GM23338 (cell line): Measurements from ENCODE around the gene BID. TPM values are rescaled to one million over a fixed set of nuclear protein-coding genes. Genes with fewer than 3 reads are reported as not detected.

Experiments used
- ATAC-seq: fragments of 200-7000 bp; cut with Tn5 transposase; 3 replicates; pipeline ENCODE4 v1.9.1; 2020
- DNase-seq: peaks from one replicate; pipeline ENCODE4 v3.0.0-alpha.2; 2015; ENCODE audit warnings: low spot score
- H2AFZ ChIP-seq: fragments of 200-600 bp; sonication (generic); 2 replicates; pipeline ENCODE4 v1.8.0; 2016; ENCODE audit warnings: antibody characterized with exemption, mild to moderate bottlenecking, moderate library complexity
- H3F3A ChIP-seq: fragments of 200-600 bp; sonication (generic); replicated peaks from 2 replicates; pipeline ENCODE4 v1.8.0; 2017; ENCODE audit warnings: antibody characterized with exemption, mixed run types, low read depth
- H3K27ac ChIP-seq: fragments of 200-600 bp; sonication (generic); 2 replicates; pipeline ENCODE4 v1.6.1; 2016; ENCODE audit warnings: low read depth
- H3K27me3 ChIP-seq: fragments of 200-600 bp; sonication (generic); 2 replicates; pipeline ENCODE4 v1.8.0; 2016; ENCODE audit warnings: mild to moderate bottlenecking, mixed run types, moderate library complexity; ENCODE audit not compliant: insufficient read depth
- H3K36me3 ChIP-seq: fragments of 200-600 bp; sonication (generic); 2 replicates; pipeline ENCODE4 v1.8.0; 2016; ENCODE audit warnings: mild to moderate bottlenecking; ENCODE audit not compliant: insufficient read depth
- H3K4me1 ChIP-seq: fragments of 200-600 bp; sonication (generic); 2 replicates; pipeline ENCODE4 v1.8.0; 2016; ENCODE audit warnings: mild to moderate bottlenecking, moderate library complexity; ENCODE audit not compliant: insufficient read depth
- H3K4me2 ChIP-seq: fragments of 200-600 bp; sonication (generic); 2 replicates; pipeline ENCODE4 v1.7.1; 2017; ENCODE audit warnings: mixed run types
- H3K4me3 ChIP-seq: fragments of 200-600 bp; sonication (generic); 2 replicates; pipeline ENCODE4 v1.6.1; 2016; ENCODE audit warnings: mixed run types
- H3K79me2 ChIP-seq: fragments of 200-600 bp; sonication (generic); replicated peaks from 2 replicates; pipeline ENCODE4 v1.8.0; 2017; ENCODE audit warnings: mild to moderate bottlenecking; ENCODE audit not compliant: insufficient read depth
- H3K9me2 ChIP-seq: fragments of 200-600 bp; sonication (generic); 2 replicates; pipeline ENCODE4 v1.8.0; 2017; ENCODE audit not compliant: insufficient read depth
- H4K20me1 ChIP-seq: fragments of 200-600 bp; sonication (generic); replicated peaks from 2 replicates; pipeline ENCODE4 v1.8.0; 2017; ENCODE audit warnings: mild to moderate bottlenecking; ENCODE audit not compliant: insufficient read depth
- H3K27ac Mint-ChIP-seq: 2 replicates; pipeline ENCODE4 v1.8.0; 2020; ENCODE audit warnings: inconsistent platforms, mild to moderate bottlenecking, moderate library complexity, mixed read lengths
- H3K27me3 Mint-ChIP-seq: 3 replicates; pipeline ENCODE4 v1.8.0; 2022; ENCODE audit warnings: low read depth, mild to moderate bottlenecking, moderate library complexity, mixed read lengths, inconsistent platforms; ENCODE audit not compliant: insufficient read depth, poor library complexity
- H3K36me3 Mint-ChIP-seq: 3 replicates; pipeline ENCODE4 v1.8.0; 2021; ENCODE audit warnings: low read depth, mild to moderate bottlenecking, inconsistent platforms, moderate library complexity, mixed read lengths
- H3K4me1 Mint-ChIP-seq: 3 replicates; pipeline ENCODE4 v1.8.0; 2020; ENCODE audit warnings: mild to moderate bottlenecking, inconsistent platforms, mixed read lengths
- H3K4me3 Mint-ChIP-seq: 3 replicates; pipeline ENCODE4 v1.8.0; 2021; ENCODE audit warnings: moderate library complexity, mild to moderate bottlenecking, inconsistent platforms, mixed read lengths
- H3K9me3 Mint-ChIP-seq: 3 replicates; pipeline ENCODE4 v1.8.0; 2020; ENCODE audit warnings: moderate library complexity, mild to moderate bottlenecking, inconsistent platforms, mixed read lengths
- CREB1 ChIP-seq: fragments of 250-450 bp; sonication (Bioruptor Pico); IDR thresholded peaks from 2 replicates; pipeline ENCODE4 v1.5.0; 2020; ENCODE audit warnings: low read depth, mild to moderate bottlenecking, moderate library complexity
- CTCF ChIP-seq, 2 experiments: fragments of 200-600 bp in 1 of 2; sonication (generic) in 1 of 2; conservative IDR thresholded peaks; 2 replicates each; pipeline versions ENCODE4 v1.5.1 to v1.6.1; 2016 to 2017; ENCODE audit warnings: antibody characterized with exemption in 2 of 2, low read depth in 2 of 2, mild to moderate bottlenecking in 2 of 2, moderate library complexity in 1 of 2
- ETS1 ChIP-seq: IDR thresholded peaks from 2 replicates; pipeline ENCODE4 v1.6.1; 2016; ENCODE audit warnings: antibody characterized with exemption
- EZH2 ChIP-seq: fragments of 200-600 bp; sonication (generic); IDR thresholded peaks from one replicate; pipeline ENCODE4 v1.8.0; 2017; ENCODE audit warnings: antibody characterized with exemption, mild to moderate bottlenecking, low read depth; ENCODE audit not compliant: unreplicated experiment
- JUNB ChIP-seq: IDR thresholded peaks from one replicate; pipeline ENCODE4 v1.6.1; 2016; ENCODE audit warnings: antibody characterized with exemption; ENCODE audit not compliant: unreplicated experiment
- NANOG ChIP-seq: IDR thresholded peaks from 2 replicates; pipeline ENCODE4 v1.6.1; 2016; ENCODE audit warnings: antibody characterized with exemption, borderline replicate concordance
- POLR2AphosphoS5 ChIP-seq: IDR thresholded peaks from 2 replicates; pipeline ENCODE4 v1.6.1; 2016; ENCODE audit warnings: antibody characterized with exemption, low read depth
- REST ChIP-seq: IDR thresholded peaks from one replicate; pipeline ENCODE4 v1.6.1; 2018; ENCODE audit warnings: antibody characterized with exemption; ENCODE audit not compliant: unreplicated experiment
- STAT1 ChIP-seq: IDR thresholded peaks from one replicate; pipeline ENCODE4 v1.6.1; 2016; ENCODE audit warnings: antibody characterized with exemption; ENCODE audit not compliant: unreplicated experiment
- ZNF114 ChIP-seq: fragments of 250-450 bp; sonication (Bioruptor Pico); IDR thresholded peaks from 2 replicates; pipeline ENCODE4 v1.5.0; 2020; ENCODE audit warnings: mild to moderate bottlenecking, moderate library complexity
- ZNF331 ChIP-seq: fragments of 250-450 bp; sonication (Bioruptor Pico); IDR thresholded peaks from 2 replicates; pipeline ENCODE4 v1.5.0; 2020; ENCODE audit warnings: low read depth, mild to moderate bottlenecking, moderate library complexity
- polyA plus RNA-seq: library from polyadenylated mRNA; unstranded; fragments of >200 nt; fragmentation: Nextera tagmentation; extraction: Ambion mirVana; gene quantifications from 2 replicates; pipeline ENCODE4 v1.2.1, GENCODE V29; 2016
- total RNA-seq: library from RNA; depleted of rRNA; stranded (reverse); fragments of >200 nt; shearing (Covaris generic); gene quantifications from 2 replicates; pipeline ENCODE4 v1.2.3, GENCODE V29; 2014
- TF ChIP-seq, protein P1 (sequence below): fragments of 250-450 bp; sonication (Bioruptor Pico); IDR thresholded peaks from 2 replicates; pipeline ENCODE4 v1.5.0; 2020; ENCODE audit warnings: mild to moderate bottlenecking, moderate library complexity

Gene BID
- total and polyA plus RNA-seq, 2 experiments from 2014 or later = 65.1 to 125 TPM

- Mint-ChIP-seq H3K27me3 (peaks cover 11% of the 10 kb centered on the region), H3K4me1 (peaks cover 21% of the 10 kb centered on the region), H3K27ac (no peak overlapping the region), H3K36me3 (no peaks in the 10 kb centered on the region; the same call in 2 of the 3 replicates), H3K4me3 (no peak overlapping the region), H3K9me3 (no peaks in the 10 kb centered on the region; the same call in 2 of the 3 replicates)
- Histone ChIP-seq H3K4me1 (peaks cover 14% of the 10 kb centered on the region), H3K9me2 (no peaks in the 10 kb centered on the region), H2AFZ (no peak overlapping the region), H3F3A (0 out of 2 replicates have a peak, but pooled peaks cover 3% of the 10 kb centered on the region), H3K27ac (no peak overlapping the region), H3K79me2 (peaks cover 84% of the 10 kb centered on the region), H4K20me1 (no peaks in the 10 kb centered on the region; the same call in 1 of the 2 replicates), H3K4me2 (no peak overlapping the region), H3K4me3 (no peak overlapping the region), H3K27me3 (no peaks in the 10 kb centered on the region), H3K36me3 (no peaks in the 10 kb centered on the region)
- TF ChIP-seq JUNB (no peak), STAT1 (no peak), REST (no peak), ZNF114 (CRISPR knock-in tag) (no peak), CTCF (conservative IDR thresholded peaks at IDR 0.05; ENCODE audit: low read depth in 2 of 2) (no peak), CREB1 (no peak), POLR2AphosphoS5 (no peak), ZNF331 (CRISPR knock-in tag) (no peak), EZH2 (no peak), ETS1 (no peak), NANOG (no peak)
- TF ChIP-seq, protein P1, sequence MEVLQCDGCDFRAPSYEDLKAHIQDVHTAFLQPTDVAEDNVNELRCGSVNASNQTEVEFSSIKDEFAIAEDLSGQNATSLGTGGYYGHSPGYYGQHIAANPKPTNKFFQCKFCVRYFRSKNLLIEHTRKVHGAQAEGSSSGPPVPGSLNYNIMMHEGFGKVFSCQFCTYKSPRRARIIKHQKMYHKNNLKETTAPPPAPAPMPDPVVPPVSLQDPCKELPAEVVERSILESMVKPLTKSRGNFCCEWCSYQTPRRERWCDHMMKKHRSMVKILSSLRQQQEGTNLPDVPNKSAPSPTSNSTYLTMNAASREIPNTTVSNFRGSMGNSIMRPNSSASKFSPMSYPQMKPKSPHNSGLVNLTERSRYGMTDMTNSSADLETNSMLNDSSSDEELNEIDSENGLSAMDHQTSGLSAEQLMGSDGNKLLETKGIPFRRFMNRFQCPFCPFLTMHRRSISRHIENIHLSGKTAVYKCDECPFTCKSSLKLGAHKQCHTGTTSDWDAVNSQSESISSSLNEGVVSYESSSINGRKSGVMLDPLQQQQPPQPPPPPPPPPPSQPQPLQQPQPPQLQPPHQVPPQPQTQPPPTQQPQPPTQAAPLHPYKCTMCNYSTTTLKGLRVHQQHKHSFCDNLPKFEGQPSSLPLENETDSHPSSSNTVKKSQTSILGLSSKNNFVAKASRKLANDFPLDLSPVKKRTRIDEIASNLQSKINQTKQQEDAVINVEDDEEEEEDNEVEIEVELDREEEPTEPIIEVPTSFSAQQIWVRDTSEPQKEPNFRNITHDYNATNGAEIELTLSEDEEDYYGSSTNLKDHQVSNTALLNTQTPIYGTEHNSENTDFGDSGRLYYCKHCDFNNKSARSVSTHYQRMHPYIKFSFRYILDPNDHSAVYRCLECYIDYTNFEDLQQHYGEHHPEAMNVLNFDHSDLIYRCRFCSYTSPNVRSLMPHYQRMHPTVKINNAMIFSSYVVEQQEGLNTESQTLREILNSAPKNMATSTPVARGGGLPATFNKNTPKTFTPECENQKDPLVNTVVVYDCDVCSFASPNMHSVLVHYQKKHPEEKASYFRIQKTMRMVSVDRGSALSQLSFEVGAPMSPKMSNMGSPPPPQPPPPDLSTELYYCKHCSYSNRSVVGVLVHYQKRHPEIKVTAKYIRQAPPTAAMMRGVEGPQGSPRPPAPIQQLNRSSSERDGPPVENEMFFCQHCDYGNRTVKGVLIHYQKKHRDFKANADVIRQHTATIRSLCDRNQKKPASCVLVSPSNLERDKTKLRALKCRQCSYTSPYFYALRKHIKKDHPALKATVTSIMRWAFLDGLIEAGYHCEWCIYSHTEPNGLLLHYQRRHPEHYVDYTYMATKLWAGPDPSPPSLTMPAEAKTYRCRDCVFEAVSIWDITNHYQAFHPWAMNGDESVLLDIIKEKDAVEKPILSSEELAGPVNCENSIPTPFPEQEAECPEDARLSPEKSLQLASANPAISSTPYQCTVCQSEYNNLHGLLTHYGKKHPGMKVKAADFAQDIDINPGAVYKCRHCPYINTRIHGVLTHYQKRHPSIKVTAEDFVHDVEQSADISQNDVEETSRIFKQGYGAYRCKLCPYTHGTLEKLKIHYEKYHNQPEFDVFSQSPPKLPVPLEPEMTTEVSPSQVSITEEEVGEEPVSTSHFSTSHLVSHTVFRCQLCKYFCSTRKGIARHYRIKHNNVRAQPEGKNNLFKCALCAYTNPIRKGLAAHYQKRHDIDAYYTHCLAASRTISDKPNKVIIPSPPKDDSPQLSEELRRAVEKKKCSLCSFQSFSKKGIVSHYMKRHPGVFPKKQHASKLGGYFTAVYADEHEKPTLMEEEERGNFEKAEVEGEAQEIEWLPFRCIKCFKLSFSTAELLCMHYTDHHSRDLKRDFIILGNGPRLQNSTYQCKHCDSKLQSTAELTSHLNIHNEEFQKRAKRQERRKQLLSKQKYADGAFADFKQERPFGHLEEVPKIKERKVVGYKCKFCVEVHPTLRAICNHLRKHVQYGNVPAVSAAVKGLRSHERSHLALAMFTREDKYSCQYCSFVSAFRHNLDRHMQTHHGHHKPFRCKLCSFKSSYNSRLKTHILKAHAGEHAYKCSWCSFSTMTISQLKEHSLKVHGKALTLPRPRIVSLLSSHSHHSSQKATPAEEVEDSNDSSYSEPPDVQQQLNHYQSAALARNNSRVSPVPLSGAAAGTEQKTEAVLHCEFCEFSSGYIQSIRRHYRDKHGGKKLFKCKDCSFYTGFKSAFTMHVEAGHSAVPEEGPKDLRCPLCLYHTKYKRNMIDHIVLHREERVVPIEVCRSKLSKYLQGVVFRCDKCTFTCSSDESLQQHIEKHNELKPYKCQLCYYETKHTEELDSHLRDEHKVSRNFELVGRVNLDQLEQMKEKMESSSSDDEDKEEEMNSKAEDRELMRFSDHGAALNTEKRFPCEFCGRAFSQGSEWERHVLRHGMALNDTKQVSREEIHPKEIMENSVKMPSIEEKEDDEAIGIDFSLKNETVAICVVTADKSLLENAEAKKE (CRISPR knock-in tag) = no peak
- DNase-seq (no peak), ATAC-seq (no peak)
These were observed 5.1 kb downstream of the BID start for GRCh38 chr22:17769013-17769715.
